ENCODE results near the gene SETDB1. TPM values are rescaled to one million over a fixed set of nuclear protein-coding genes. Genes with fewer than 3 reads are reported as not detected.
A peak's percentile ranks its signal among the peaks of the same experiment; 100 is the strongest.

Gene SETDB1
- total and polyA plus RNA-seq, 4 experiments from 2014 or later = 9.8 to 72.6 (median 42.8) TPM

DNA sequence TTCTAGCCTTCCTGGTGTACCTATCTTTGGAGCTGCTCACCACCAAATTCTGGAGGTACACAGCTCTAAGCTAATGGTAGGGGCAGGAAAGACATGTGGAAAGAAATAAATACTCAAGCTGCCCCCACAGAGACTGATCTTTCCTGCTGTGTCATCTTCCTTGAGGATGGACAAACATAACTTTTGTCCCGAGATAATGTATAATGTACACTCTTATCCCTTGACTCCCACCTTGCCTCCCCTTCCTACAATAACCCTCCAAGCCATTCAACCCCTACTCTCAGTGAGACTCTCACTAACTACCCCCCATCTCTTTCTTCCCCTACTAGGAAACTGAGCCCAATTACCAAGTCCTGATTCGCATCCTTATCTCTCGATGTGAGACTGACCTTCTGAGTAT, 68.1 kb downstream of the SETDB1 start:
- H3K9me3 ChIP-seq (ENCODE audit: control insufficient read depth in 1 of 2, low read length in 2 of 2) = no peaks in the 10 kb centered on the region
- no peaks in the 10 kb centered on the region for H3K27me3 ChIP-seq (ENCODE audit: insufficient read depth, low read length)
- Mint-ChIP-seq H3K4me3 (no peak overlapping the region), H3K9me3 (peaks cover 0 to 1% (median 0%) of the 10 kb centered on the region in 8 donors), H3K27ac (peak overlapping the region in 2 of 7 donors; percentile 5 to 14), H3K4me1 (peaks cover 0 to 12% (median 8%) of the 10 kb centered on the region in 4 donors), H3K36me3 (peaks cover 9 to 30% of the 10 kb centered on the region in 2 donors), H3K27me3 (no peaks in the 10 kb centered on the region)
- H3K4me3 ChIP-seq (ENCODE audit: low read length in 2 of 2) = no peak overlapping the region
- DNase-seq = no peak
- no peak overlapping the region for H3K27ac ChIP-seq (ENCODE audit: low read depth, low read length)
- ChIA-PET CTCF (ENCODE audit: partially characterized antibody) (interaction anchor here (1.2 to 14.9 kb wide), 6 partner anchors 12 to 739 kb away, joined by 3 to 255 read pairs (median 10); partner anchors contain the start of genes ANXA9, CERS2 and MINDY1), POLR2A (ENCODE audit: partially characterized antibody) (interaction anchor here (3.9 kb wide), 1 partner anchor 12 kb away, joined by 16 read pairs; the partner anchor contains the start of gene MINDY1)
- peaks cover 16% of the 10 kb centered on the region for H3K36me3 ChIP-seq (ENCODE audit: insufficient read depth, low read length)
- intact Hi-C loops (cut with micrococcal nuclease) = no loop called here
- peaks cover 8% of the 10 kb centered on the region for H3K4me1 ChIP-seq (ENCODE audit: insufficient read depth, low read length)

DNA sequence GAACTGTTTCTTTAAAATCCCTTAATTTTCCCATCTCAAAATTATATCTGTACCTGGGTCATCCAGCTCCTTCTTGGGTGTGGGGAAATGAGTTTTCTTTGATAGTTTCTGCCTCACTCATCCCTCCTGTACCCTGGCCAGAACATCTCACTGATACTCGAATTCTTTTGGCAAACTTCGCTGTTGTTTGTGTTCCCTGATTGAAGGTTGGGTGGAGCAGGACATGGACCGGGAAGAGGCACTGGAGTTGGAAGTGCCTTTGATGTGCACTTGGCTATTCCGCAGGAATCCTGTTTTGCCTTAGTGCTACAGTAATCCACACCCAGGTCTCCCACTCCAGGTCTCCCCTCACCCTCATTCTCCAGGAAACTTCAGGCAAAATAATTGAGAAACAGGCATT, 69.3 kb downstream of the SETDB1 start:
- Histone ChIP-seq H3K27me3 (ENCODE audit: insufficient read depth, low read length) (no peaks in the 10 kb centered on the region), H3K36me3 (ENCODE audit: insufficient read depth, low read length) (peaks cover 27% of the 10 kb centered on the region), H3K4me1 (ENCODE audit: insufficient read depth, low read length) (peaks cover 12% of the 10 kb centered on the region), H3K4me3 (ENCODE audit: low read length in 2 of 2) (no peak overlapping the region), H3K9me3 (ENCODE audit: control insufficient read depth in 1 of 2, low read length in 2 of 2) (no peaks in the 10 kb centered on the region), H3K27ac (ENCODE audit: low read depth, low read length) (peak overlapping the region; percentile 10)
- peak overlapping the region in 1 of 8 donors; percentile 25 for H3K4me3 Mint-ChIP-seq
- DNase-seq = no peak
- H3K36me3 Mint-ChIP-seq = peaks cover 11 to 35% of the 10 kb centered on the region in 2 donors
- peaks cover 0 to 1% (median 0%) of the 10 kb centered on the region in 8 donors for H3K9me3 Mint-ChIP-seq
- POLR2A ChIA-PET (ENCODE audit: partially characterized antibody) = interaction anchor here (0.8 to 3.9 kb wide), 3 partner anchors 11 to 64 kb away, joined by 3 to 16 read pairs (median 4); partner anchors contain the start of genes CDC42SE1 and MINDY1
- CTCF ChIA-PET (ENCODE audit: partially characterized antibody) = interaction anchor here (0.6 to 14.9 kb wide), 19 partner anchors 11 to 744 kb away, joined by 3 to 255 read pairs (median 4); partner anchors contain the start of genes ANXA9, CERS2, MINDY1 and SETDB1
- intact Hi-C loops (cut with micrococcal nuclease) = loop anchor here (5.0 kb wide), 1 partner anchor 738 kb away; the partner anchor contains the start of gene CA14
- H3K27ac Mint-ChIP-seq = peak overlapping the region in 6 of 7 donors; percentile 70 to 89 (median 80)
- H3K4me1 Mint-ChIP-seq = peaks cover under 1 to 16% (median 10%) of the 10 kb centered on the region in 4 donors
- H3K27me3 Mint-ChIP-seq = no peaks in the 10 kb centered on the region

DNA sequence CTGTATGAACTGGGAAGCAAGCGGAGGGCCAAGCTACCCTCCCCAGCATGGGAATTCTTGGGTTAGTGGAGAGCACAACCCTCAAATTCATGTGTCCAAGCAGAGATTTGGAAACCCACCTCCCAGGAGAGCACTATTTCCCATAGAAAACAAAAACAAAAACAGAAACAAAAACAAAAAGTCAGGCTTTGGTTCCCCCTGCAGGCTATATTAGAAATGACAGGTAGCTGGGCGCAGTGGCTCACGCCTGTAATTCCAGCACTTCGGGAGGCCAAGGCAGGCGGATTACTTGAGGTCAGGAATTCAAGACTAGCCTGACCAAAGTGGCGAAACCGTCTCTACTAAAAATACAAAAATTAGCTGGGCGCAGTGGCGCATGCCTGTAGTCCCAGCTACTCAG, 69.7 kb downstream of the SETDB1 start:
- POLR2A ChIA-PET (ENCODE audit: partially characterized antibody) = interaction anchor here (0.8 to 3.9 kb wide), 4 partner anchors 10 to 63 kb away, joined by 3 to 16 read pairs (median 5); partner anchors contain the start of genes CDC42SE1 and MINDY1
- peaks cover 0 to 1% (median 0%) of the 10 kb centered on the region in 8 donors for H3K9me3 Mint-ChIP-seq
- DNase-seq = peak in 3 of 5 donors; percentile 32 to 39 (median 38)
- H3K9me3 ChIP-seq (ENCODE audit: control insufficient read depth in 1 of 2, low read length in 2 of 2) = no peaks in the 10 kb centered on the region
- H3K27ac Mint-ChIP-seq = peak overlapping the region in 6 of 7 donors; percentile 70 to 89 (median 80)
- H3K4me3 Mint-ChIP-seq = peak overlapping the region in 3 of 8 donors; percentile 10 to 57 (median 25)
- intact Hi-C loops (cut with micrococcal nuclease) = loop anchor here (1.0 to 5.0 kb wide), 3 partner anchors 10 to 739 kb away; partner anchors contain the start of genes CA14 and MINDY1
- no peaks in the 10 kb centered on the region for H3K27me3 ChIP-seq (ENCODE audit: insufficient read depth, low read length)
- peak overlapping the region; percentile 10 for H3K27ac ChIP-seq (ENCODE audit: low read depth, low read length)
- CTCF ChIA-PET (ENCODE audit: partially characterized antibody) = interaction anchor here (0.6 to 14.9 kb wide), 19 partner anchors 10 to 745 kb away, joined by 3 to 255 read pairs (median 4); partner anchors contain the start of genes ANXA9, CERS2, MINDY1 and SETDB1
- no peak overlapping the region for H3K4me3 ChIP-seq (ENCODE audit: low read length in 2 of 2)
- peaks cover 3 to 20% (median 13%) of the 10 kb centered on the region in 4 donors for H3K4me1 Mint-ChIP-seq
- H3K4me1 ChIP-seq (ENCODE audit: insufficient read depth, low read length) = peaks cover 12% of the 10 kb centered on the region
- no peaks in the 10 kb centered on the region for H3K27me3 Mint-ChIP-seq
- H3K36me3 ChIP-seq (ENCODE audit: insufficient read depth, low read length) = peaks cover 31% of the 10 kb centered on the region
- H3K36me3 Mint-ChIP-seq = peaks cover 15 to 39% of the 10 kb centered on the region in 2 donors

DNA sequence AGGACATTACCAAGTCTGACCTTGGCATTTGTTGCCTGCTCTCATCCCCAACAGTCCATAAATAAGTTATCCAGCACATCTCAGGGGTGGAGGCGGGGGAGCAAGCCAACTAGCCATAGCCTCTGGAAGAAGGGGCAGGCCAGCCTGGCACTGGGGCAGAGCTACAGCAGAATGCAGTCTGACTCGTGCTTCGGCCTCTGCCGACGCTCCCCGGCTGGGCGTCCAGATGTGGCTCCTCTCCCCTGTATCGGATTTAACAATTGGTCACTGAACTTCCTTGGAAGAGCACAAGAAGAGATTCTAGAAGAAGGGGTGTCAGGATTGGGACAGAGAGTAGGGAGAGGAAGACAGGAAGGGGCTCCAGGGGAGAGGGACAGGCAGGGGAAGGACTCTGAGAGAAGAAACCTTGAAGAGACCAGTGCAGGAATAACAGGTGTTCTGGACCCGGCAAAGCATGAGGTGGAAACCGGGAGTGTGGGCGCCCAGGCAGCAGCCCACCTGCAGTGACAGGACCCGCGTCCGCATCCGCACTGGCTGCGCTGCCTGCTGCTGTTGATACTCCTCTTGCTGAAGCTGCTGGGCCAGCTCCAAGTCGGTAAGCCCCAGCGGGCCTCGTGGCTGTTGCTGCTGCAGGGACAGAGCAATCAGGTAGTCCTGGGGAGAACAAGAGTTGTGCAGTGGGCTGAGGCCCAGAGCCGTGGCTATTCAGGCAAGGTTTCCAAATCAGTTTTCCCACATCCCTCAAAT, 71.1 kb downstream of the SETDB1 start:
- intact Hi-C loops (cut with micrococcal nuclease) = loop anchor here (2.0 to 5.0 kb wide), 2 partner anchors 18 to 740 kb away; partner anchors contain the start of gene CA14
- Mint-ChIP-seq H3K27me3 (no peaks in the 10 kb centered on the region), H3K4me1 (peaks cover 14 to 34% (median 25%) of the 10 kb centered on the region in 4 donors), H3K9me3 (peaks cover 0 to 1% (median 0%) of the 10 kb centered on the region in 8 donors), H3K36me3 (peaks cover 27 to 51% of the 10 kb centered on the region in 2 donors), H3K4me3 (no peak overlapping the region), H3K27ac (peak overlapping the region in 2 of 7 donors; percentile 18 to 29)
- H3K27ac ChIP-seq (ENCODE audit: low read depth, low read length) = no peak overlapping the region
- DNase-seq = no peak
- H3K27me3 ChIP-seq (ENCODE audit: insufficient read depth, low read length) = no peaks in the 10 kb centered on the region
- CTCF ChIA-PET (ENCODE audit: partially characterized antibody) = interaction anchor here (0.7 to 14.9 kb wide), 10 partner anchors 9 to 746 kb away, joined by 3 to 255 read pairs (median 5); partner anchors contain the start of genes ANXA9, CERS2 and MINDY1
- peaks cover 25% of the 10 kb centered on the region for H3K4me1 ChIP-seq (ENCODE audit: insufficient read depth, low read length)
- POLR2A ChIA-PET (ENCODE audit: partially characterized antibody) = interaction anchor here (1.0 to 3.9 kb wide), 3 partner anchors 9 to 18 kb away, joined by 3 to 16 read pairs (median 6); partner anchors contain the start of gene MINDY1
- H3K36me3 ChIP-seq (ENCODE audit: insufficient read depth, low read length) = peaks cover 37% of the 10 kb centered on the region
- no peak overlapping the region for H3K4me3 ChIP-seq (ENCODE audit: low read length in 2 of 2)
- H3K9me3 ChIP-seq (ENCODE audit: control insufficient read depth in 1 of 2, low read length in 2 of 2) = no peaks in the 10 kb centered on the region

DNA sequence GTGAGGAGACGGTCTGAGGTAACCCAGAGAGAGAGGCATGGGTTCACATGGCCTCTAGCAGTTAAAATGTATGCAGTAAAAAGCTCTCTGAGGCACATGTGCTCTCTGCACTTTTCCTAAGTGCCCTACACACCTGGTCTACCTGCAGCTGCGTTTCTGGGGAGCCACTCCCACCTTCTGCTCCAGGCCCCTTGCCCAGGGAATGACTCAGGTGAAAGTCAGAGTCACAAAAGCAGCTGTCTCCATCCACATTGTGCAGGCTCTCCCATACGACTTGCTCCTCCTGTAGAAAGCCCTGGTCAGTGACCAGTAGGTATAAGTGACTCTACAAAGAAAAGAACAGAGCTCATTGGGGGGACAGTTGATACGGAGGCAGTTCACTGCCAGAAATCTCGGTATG, 71.8 kb downstream of the SETDB1 start:
- no peak overlapping the region for H3K4me3 ChIP-seq (ENCODE audit: low read length in 2 of 2)
- Mint-ChIP-seq H3K27me3 (no peaks in the 10 kb centered on the region), H3K9me3 (peaks cover 0 to 1% (median 0%) of the 10 kb centered on the region in 8 donors), H3K36me3 (peaks cover 27 to 55% of the 10 kb centered on the region in 2 donors), H3K4me3 (no peak overlapping the region), H3K4me1 (peaks cover 21 to 41% (median 31%) of the 10 kb centered on the region in 4 donors), H3K27ac (peak overlapping the region in 1 of 7 donors; percentile 17)
- POLR2A ChIA-PET (ENCODE audit: partially characterized antibody) = interaction anchor here (1.0 kb wide), 1 partner anchor 9 kb away, joined by 3 read pairs; the partner anchor contains the start of gene MINDY1
- DNase-seq = no peak
- no peaks in the 10 kb centered on the region for H3K27me3 ChIP-seq (ENCODE audit: insufficient read depth, low read length)
- peaks cover 32% of the 10 kb centered on the region for H3K4me1 ChIP-seq (ENCODE audit: insufficient read depth, low read length)
- H3K27ac ChIP-seq (ENCODE audit: low read depth, low read length) = no peak overlapping the region
- H3K9me3 ChIP-seq (ENCODE audit: control insufficient read depth in 1 of 2, low read length in 2 of 2) = no peaks in the 10 kb centered on the region
- CTCF ChIA-PET (ENCODE audit: partially characterized antibody) = interaction anchor here (0.7 to 14.9 kb wide), 5 partner anchors 8 to 75 kb away, joined by 4 to 255 read pairs (median 5); partner anchors contain the start of genes ANXA9, CERS2 and MINDY1
- intact Hi-C loops (cut with micrococcal nuclease) = loop anchor here (2.0 to 5.0 kb wide), 2 partner anchors 19 to 741 kb away; partner anchors contain the start of gene CA14
- H3K36me3 ChIP-seq (ENCODE audit: insufficient read depth, low read length) = peaks cover 37% of the 10 kb centered on the region

DNA sequence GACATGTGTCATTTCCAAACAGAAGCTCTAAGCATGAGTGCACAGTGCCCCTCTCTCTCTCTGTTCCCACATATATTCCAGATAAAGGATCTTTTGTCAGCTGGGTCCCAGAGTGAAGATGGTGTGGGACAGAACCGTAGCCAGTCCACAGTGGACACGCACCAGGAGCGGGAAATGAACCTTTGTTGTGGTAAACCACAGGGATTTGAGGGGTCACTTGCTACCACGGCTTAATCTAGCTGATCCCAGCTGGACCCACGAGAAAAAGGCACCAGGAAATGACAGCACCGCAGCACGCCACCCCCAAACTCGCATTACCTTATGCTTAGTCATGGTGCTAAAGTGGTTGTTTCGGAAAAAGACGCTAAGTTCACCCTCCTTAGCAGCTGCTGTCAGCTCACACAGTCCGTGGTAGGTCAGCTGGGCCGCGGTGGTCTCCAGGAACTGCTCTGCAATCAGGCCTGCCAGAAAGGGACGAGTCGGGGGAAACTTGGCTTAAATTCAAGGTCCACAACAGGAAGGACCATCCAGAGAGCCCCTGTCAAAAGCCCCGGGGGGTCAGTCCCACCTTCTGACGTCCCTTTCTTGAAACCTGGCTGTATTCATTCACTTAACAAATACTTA, 73.0 kb downstream of the SETDB1 start:
- Histone ChIP-seq H3K27ac (ENCODE audit: low read depth, low read length) (no peak overlapping the region), H3K27me3 (ENCODE audit: insufficient read depth, low read length) (no peaks in the 10 kb centered on the region), H3K4me3 (ENCODE audit: low read length in 2 of 2) (no peak overlapping the region), H3K9me3 (ENCODE audit: control insufficient read depth in 1 of 2, low read length in 2 of 2) (no peaks in the 10 kb centered on the region), H3K4me1 (ENCODE audit: insufficient read depth, low read length) (peaks cover 43% of the 10 kb centered on the region), H3K36me3 (ENCODE audit: insufficient read depth, low read length) (peaks cover 37% of the 10 kb centered on the region)
- Mint-ChIP-seq H3K9me3 (peaks cover 0 to 1% (median 0%) of the 10 kb centered on the region in 8 donors), H3K36me3 (peaks cover 27 to 58% of the 10 kb centered on the region in 2 donors), H3K27ac (peak overlapping the region in 6 of 7 donors; percentile 19 to 82 (median 50)), H3K27me3 (no peaks in the 10 kb centered on the region), H3K4me3 (no peak overlapping the region), H3K4me1 (peaks cover 27 to 53% (median 37%) of the 10 kb centered on the region in 4 donors)
- CTCF ChIA-PET (ENCODE audit: partially characterized antibody) = interaction anchor here (0.9 to 14.9 kb wide), 5 partner anchors 10 to 438 kb away, joined by 3 to 255 read pairs (median 4); partner anchors contain the start of genes ANXA9, CERS2 and PRUNE1
- DNase-seq = no peak
- intact Hi-C loops (cut with micrococcal nuclease) = loop anchor here (5.0 kb wide), 1 partner anchor 742 kb away; the partner anchor contains the start of gene CA14
- POLR2A ChIA-PET (ENCODE audit: partially characterized antibody) = interaction anchor here (0.6 to 0.8 kb wide), 2 partner anchors 16 to 302 kb away, joined by 3 read pairs; partner anchors contain the start of gene GOLPH3L

All from CD4-positive, alpha-beta memory T cell (primary cell).